Measurements from ENCODE around the gene ZG16.
"Not testable (repeated sequence)": the region's sequence is repeated elsewhere in the genome, so short reads cannot be mapped to it uniquely, and the experiment has no call there.

Gene ZG16, protein sequence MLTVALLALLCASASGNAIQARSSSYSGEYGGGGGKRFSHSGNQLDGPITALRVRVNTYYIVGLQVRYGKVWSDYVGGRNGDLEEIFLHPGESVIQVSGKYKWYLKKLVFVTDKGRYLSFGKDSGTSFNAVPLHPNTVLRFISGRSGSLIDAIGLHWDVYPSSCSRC

DNA sequence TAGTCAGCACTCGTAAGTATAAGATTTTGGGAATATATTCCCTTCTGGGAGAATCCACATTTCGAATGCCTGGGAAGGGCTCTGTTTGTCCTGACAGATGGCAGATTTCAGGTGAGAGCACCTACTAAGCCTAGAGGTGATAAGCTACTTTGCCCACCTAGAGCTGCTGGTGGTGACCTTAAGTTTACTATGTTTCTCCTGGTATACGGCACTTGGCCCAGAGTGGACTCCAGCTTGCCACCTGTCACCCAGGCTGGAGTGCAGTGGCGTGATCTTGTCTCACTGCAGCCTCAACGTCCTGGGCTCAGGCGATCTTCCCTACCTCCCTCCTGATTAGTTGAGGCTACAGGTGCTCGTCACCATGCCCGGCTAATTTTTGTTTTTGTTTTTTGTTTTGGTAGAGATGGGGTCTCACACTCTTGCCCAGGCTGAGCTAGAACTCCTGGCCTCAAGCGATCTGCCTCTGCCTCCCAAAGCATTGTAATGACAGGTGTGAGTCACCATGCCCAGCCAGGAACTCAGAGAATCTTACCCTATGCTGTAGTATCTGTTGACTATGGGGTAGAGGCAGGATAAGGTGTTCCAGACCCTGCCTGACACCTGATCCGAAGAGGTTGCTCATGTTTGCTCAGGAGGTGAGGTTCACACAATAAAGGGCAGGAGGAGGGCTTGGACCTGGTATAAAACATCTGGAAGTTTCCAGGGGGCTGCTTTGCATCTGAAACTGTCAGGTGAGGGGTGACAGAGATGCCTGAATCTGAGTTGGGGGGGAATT lies at the start of gene ZG16:
Gene ZG16, plus strand, starts transcription at position 681 of the 775 bp plus-strand sequence. CDS start 1,011 bp downstream, outside the sequence.
- DNase-seq (ENCODE audit: low read depth in 2 of 2), result no peak

DNA sequence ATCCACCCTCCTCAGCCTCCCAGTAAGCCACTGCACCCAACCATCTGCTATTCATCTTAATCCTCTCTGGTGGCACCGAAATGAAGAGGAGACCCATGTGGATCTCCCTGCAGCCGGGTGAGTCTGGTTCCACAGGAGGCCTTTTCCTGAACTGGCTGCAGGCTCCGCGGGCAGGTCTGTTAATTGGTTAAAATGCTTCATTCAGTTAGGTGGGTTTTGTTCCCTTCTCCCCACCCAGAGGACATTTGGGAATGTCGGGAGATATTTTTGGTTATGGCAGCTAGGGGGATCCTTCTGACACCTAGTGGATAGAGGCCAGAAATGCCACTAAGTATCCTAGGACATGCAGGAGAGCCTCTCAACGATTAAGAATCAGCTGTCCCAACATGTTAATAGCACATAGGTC lies 48.9 kb upstream of the ZG16 start:
- no peak for DNase-seq (ENCODE audit: low read depth in 2 of 2)

DNA sequence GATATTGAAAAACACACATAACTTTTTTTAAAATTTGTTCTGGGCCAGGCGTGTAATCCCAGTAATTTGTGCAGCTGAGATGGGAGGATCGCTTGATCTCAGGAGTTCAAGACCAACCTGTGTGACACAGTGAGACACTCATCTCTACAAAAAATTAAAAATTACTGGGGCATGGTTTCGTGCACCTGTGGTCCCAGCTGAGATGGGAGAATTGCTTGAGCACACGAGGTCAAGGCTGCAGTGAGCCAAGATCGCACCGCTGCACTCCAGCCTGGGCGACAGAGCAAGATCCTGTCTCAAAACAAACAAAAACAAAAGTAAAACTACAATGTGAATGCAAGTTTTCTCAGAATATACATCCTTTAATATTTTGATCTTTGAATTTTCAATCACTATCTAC lies 47.4 kb upstream of the ZG16 start:
- no peak for DNase-seq (ENCODE audit: low read depth in 2 of 2)

DNA sequence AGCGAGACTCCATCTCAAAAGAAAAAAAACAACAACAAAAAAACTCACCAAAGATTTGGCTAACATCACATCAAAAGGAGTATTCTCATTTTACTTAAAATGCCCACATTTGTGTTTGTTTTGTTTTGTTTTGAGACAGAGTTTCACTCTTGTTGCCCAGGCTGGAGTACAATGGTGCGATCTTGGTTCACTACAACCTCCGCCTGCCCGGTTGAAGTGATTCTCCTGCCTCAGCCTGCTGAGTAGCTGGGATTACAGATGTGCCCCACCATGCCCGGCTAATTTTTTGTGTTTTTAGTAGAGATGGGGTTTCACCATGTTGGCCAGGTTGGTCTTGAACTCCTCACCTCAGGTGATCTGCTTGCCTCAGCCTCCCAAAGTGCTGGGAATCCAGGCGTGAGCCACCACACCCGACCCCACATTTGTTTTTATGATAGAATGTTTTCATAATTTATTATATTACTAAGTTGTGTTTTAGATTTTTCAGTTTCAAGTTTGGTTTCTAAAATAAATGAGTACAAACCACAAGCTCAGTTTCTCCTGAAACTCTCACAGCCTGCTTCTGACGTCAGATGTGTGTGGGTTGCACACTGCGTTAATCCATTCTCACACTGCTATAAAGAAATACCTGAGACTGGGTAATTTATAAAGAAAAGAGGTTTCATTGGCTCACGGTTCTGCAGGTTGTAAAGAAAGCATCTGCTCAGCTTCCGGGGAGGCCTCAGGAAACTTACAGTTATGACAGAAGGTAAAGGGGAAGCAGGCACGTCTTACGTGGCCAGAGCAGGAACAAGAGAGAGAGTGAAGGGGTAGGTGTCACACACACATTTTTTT lies 46.1 kb upstream of the ZG16 start:
- DNase-seq (ENCODE audit: low read depth in 2 of 2), result not testable (repeated sequence)

DNA sequence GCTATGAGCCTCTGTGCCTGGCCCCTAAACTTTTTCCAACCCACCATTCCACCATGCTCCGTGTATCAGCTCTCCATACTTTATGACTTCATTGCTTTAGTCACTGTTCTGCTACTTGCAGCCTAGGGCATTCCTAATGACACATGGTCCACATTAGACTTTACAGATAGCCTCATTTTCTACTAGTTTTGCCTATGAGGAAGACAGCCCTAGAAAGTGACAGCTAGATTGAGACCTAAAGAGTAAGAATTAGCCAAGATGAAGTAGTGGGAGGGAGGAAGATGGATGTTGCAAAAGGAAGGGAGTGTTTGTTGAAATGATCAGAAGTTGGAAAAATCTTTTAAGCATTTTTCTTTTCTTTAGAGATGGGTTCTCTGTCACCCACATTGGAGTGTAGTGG lies 43.3 kb upstream of the ZG16 start:
- no peak for DNase-seq (ENCODE audit: low read depth in 2 of 2)

DNA sequence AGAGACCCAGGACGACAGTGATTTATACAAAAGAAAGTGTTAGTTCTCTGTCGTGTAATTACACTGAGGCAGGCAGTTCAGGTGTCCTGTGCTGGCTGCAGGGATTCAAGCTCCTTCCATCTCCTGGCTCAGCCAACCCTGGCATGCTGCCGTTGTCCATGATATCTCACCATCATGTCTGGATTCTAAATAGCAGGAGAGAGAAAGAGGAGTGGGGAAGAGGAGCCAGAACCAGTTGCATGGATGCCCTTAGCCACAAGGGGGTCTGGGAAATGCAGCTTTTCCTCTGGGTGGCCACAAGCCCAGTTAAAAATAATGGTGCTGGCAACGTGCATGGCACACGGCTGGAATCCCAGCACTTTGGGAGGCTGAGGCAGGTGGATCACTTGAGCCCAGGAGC lies 41.9 kb upstream of the ZG16 start:
- DNase-seq (ENCODE audit: low read depth in 2 of 2), result no peak

DNA sequence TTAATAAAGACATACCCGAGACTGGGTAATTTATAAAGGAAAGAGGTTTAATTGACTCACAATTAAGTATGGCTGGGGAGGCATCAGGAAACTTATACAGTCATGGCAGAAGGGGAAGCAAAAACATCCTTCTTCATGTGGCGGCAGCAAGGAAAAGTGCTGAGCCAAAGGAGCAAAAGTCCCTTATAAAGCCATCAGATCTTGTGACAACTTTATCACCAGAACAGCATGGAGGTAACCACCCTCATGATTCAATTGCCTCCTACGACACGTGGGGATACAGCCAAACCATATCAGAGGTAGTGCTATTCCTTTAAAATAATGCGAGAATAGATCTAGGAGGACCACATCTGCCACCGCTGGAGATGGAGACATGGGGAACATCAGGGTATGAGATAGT lies 41.3 kb upstream of the ZG16 start:
- no peak for DNase-seq (ENCODE audit: low read depth in 2 of 2)

DNA sequence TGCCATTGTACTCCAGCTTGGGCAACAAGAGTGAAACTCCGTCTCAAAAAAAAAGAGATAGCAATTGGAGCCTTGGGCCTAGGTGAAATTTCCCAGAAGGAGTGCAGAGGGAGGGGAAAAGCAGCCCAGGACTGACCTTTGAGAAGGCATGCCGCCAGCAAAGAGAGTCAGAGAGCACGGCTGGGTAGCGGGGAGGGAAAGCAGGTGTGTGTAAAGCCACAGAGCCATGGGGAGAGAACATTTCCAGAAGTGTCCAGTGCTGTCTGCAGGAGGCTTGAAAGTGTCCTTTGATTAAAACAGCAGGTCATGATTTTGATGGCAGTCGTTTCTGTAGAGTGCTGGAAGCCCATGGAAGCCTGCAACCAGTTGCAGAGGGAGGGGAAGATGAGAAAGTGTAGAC lies 40.3 kb upstream of the ZG16 start:
- no peak for DNase-seq (ENCODE audit: low read depth in 2 of 2)

DNA sequence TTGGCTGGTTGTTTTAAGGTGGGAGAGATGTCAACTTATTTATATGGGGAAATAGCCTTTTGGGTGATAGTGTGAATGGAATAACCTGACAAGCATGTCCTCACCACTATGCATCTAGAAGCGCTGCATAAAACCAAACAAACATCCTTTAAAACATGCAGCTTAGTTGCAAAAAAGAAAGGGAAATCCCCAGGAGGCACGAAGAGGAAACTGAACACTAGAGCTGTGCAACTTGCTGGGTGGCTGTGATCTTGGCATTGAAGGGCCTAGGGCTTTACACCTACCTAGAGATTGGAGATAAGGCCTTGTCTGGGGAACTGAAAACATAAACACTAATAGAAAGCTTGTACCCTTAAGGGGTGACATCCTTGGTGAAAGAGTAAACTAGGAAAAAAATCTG lies 39.5 kb upstream of the ZG16 start:
- DNase-seq (ENCODE audit: low read depth in 2 of 2), result peak in 1 of 2 donors; percentile 41

DNA sequence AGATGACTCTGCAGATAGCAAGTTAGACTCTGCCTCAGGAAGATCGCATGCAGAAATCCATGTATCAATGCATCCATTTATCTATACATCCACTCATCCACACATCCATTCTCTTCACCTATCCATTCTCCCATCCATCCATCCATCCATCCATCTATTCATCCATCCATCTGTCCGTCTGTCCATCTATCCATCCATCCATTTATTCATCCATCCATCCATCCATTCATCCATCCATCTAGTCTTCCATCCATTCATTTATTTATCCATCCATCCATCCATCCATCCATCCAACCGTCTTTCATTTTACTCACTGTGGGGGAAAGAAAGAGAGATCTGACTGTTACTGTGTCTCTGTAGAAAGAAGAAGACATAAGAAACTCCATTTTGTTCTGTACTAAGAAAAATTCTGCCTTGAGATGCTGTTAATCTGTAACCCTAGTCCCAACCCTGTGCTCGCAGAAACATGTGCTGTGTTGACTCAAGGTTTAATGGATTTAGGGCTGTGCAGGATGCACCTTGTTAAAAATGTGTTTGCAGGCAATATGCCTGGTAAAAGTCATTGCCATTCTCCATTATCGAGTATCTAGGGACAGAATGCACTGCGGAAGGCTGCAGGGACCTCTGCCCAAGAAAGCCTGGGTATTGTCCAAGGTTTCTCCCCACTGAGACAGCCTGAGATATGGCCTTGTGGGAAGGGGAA lies 38.0 kb upstream of the ZG16 start:
- DNase-seq (ENCODE audit: low read depth in 2 of 2), result not testable (repeated sequence)

DNA sequence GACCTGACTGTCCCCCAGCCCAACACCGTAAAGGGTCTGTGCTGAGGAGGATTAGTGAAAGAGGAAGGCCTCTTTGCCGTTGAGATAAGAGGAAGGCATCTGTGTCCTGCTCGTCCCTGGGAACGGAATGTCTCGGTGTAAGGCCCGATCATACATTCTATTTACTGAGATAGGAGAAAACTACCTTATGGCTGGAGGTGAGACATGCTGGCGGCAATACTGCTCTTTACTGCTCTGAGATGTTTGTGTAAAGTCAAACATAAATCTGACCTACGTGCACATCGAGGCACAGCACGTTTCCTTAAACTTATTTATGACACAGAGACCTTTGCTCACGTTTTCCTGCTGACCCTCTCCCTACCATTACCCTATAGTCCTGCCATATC lies 37.4 kb upstream of the ZG16 start:
- DNase-seq (ENCODE audit: low read depth in 2 of 2), result not testable (repeated sequence)

DNA sequence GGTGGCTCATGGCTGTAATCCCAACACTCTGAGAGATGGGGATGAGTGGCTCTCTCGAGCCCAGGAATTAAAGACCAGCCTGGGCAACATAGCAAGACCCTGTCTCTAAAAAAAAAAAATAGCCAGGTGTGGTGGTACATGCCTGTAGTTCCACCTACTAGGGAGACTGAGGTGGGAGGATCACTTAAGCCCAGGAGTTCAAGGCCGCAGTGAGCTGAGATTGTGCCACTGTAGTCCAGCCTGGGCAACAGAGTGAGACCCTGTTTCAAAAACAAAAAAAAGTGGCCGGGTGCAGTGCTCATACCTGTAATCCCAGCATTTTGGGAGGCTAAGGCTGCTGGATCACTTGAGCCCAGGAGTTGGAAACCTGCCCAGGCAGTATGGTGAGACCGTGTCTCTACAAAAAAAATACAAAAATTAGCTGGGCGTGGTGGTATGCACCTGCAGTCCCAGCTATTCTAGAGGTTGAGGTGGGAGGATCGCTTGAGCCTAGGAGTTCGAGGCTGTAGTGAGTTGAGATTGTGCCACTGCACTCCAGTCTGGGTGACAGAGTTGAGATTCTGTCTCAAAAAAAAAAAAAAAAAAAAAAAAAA lies 35.3 kb upstream of the ZG16 start:
- no peak for DNase-seq (ENCODE audit: low read depth in 2 of 2)

DNA sequence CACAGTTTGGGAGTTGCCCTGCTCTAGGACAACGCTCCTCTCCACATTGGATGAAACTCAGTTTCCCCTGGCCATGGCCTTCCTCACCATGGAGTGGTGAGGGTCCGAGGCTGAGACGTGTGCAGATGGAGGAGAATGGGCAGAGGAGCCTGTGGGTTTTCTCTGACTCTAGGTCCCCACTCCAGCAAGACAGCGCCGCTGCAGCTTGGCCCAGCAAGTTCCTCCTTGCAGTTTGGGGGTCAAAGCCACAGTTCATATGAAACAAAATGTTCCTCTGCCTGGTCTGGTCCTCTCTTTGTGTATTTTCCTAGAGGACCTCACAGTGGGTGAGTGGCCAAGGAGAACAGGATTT lies 34.6 kb upstream of the ZG16 start:
- no peak for DNase-seq (ENCODE audit: low read depth in 2 of 2)

DNA sequence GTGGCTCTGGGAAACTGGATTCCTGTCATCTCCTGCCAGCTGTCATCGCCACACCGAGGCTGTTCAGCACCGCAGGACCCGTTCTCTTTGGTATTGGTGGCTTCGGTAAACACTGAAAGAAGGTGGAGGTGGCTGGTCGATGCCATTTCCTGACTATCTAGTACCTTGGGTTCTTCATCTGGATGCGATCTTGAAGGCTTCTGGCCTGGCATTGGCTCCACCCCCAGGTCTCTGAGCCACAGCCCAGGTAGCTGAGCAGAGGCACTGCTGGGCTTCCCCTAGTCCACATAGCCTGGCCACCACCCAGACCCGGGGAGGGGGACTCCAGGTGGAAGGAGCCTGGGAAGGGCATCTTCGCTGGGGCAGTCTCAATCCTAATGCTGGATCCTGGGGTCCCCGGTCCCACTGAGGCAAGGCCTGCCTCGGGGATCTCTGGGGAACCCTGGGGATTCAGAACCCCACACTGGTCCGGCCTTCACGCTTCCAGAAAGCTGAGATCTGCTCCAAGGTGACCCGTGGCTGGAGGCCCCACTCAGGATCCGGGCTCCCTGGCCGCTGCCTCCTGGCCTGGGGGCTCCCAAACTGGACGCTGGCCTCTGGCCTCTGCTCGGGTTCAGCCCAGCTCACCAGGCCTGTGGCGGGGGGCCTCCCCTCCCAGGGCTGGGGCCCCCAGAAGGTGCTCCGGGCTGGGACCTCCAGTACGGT lies 34.1 kb upstream of the ZG16 start:
- no peak for DNase-seq (ENCODE audit: low read depth in 2 of 2)

DNA sequence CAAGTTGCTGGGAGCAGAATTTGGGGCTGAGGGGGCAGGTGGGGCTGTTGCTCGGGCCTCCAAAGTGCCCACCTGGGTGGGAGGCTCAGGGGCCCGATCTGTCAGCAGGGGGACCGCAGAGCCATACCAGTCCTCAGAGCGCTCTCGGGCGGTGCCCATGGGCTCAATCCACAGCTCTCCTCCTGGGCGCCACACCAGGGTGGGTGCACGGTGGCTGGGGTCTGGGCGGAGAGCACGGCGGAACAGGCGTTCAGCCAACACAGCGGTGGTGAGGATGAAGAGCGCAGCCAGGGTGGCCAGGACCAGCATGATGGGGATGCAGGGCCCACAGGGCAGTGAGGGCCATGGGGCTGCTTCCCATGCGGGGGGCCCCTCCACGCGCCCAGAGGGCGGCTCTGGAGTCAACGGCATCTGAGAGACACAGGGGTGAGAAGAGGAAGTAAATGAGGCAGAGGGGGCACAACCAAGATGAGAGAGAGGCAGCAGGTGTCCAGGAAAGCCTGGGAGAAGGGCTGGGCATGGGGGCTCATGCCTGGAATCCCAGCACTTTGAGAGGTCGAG lies 33.4 kb upstream of the ZG16 start:
- DNase-seq (ENCODE audit: low read depth in 2 of 2), result no peak

DNA sequence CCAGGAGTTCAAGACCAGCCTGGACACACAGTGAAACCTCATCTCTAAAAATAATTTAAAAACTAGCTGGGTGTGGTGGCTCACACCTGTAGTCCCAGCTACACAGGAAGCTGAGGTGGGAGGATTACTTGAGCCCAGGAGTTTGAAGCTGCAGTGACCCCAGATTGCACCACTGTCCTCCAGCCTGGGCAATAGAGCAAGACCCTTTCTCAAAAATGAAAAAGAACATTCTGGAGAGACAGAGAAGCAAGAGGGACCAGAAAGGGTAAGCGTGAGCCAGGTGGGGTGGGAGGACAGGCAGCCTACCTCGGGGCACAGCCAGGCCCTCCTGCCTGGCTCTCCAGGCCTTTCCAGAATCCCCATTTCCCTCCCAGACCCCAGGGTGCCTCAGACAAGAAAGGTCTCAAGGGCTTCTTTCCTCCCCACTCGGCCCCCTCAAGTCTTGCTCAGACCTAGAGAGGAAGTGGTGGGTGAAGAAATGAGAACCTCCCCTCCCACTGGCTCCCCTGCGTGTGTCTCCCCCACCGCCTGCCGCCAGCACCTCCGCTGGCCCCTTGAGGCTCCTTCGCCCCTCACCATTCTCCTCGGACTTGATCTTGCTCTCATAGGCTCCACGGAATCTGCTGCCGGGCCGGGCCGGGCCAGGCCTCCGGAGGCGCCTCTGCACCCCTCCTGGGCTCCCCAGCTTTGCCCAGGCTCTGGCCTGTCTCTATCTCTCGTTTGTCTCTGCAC lies 32.8 kb upstream of the ZG16 start:
- DNase-seq (ENCODE audit: low read depth in 2 of 2), result peak; percentile 31 to 32

DNA sequence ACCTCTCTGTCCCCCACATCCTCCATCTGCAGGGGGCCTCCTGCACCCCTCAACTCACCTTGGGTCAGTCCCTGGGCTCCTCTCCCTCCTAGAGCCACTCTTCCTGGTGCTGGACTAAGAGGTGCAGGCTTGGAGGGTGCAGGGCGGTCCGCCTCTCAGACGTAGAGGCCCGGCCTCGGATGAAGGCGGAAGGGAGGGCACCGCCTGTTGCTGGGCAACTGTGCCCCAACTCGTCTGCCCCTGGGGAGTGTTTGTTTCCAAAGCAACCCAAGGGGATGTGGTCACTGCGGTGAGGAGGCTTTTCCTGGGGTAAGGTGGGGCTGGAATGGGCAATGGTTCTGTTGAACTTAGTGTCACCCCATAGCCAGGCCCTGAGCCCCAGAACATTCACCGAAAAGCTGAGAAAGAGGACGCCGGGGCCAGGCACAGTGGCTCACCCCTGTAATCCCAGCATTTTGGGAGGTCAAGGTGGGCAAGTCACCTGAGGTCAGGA lies 32.2 kb upstream of the ZG16 start, which contains the start of gene C16orf54:
Gene C16orf54, minus strand, starts transcription at position 138 of the 493 bp plus-strand sequence. CDS start 1,039 bp downstream, outside the sequence.
- peak; percentile 75 to 81 for DNase-seq (ENCODE audit: low read depth in 2 of 2)

DNA sequence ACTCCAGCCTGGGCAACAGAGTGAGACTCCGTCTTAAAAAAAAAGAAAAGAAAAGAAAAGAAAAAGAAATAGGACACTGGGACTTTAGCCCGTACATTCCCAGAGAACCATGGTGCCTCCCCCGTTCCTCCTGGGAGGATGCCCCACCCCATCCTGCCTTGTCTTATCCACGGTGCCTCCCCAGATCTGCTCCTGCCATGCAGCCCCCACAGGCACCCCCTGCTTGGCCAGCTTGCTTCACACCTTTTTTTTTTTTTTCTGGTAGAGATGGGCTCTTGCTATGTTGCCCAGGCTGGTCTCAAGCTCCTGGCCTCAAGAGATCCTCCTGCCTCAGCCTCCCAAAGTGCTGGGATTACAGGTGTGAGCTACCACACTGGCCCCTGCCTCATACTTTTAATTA lies 31.5 kb upstream of the ZG16 start:
- not testable (repeated sequence) for DNase-seq (ENCODE audit: low read depth in 2 of 2)

DNA sequence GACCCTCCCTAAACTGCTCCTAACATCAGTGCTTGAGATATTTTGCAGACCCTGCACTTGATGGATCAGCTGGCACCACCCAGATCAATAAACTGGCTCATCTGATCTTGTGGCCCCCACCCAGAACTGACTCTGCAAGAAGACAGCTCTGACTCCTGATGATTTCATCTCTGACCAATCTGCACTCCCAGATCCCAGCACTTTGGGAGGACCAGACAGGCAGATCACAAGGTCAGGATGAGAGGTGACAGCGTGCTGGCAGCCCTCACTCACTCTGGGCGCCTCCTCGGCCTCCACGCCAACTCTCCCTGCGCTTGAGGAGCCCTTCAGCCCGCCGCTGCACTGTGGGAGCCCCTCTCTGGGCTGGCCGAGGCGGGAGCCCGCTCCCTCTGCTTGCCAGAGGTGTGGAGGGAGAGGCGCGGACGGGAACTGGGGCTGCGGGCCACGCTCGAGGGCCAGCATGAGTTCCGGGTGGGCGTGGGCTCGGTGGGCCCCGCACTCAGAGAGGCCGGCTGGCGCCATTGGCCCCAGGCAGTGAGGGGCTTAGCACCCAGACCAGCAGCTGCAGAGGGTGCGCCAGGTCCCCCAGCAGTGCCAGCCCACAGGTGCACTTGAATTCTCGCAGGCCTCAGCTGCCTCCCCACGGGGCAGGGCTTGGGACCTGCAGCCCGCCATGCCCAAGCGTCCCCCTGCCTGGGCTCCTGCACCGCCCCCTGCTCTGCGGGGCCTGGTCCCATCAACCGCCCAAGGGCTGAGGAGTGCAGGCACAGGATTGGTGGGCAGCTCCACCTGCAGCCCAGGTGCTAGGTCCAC lies 29.9 kb upstream of the ZG16 start:
- DNase-seq (ENCODE audit: low read depth in 2 of 2), result no peak
